IMR-90 (cell line): ENCODE measurements around the gene ZFHX3. TPM values are rescaled to one million over a fixed set of nuclear protein-coding genes. Genes with fewer than 3 reads are reported as not detected.

ENCODE experiments used
- ATAC-seq: fragments of 200-7000 bp; cut with Tn5 transposase; 2 replicates; pipeline ENCODE4 v1.9.1; 2020; ENCODE audit warnings: low read depth, mild to moderate bottlenecking, moderate library complexity
- BruUV-seq: library from RNA; stranded (reverse); fragments of 400-500 nt; replicated peaks from 2 replicates; lab custom pipeline; 2021; lab: Mats Ljungman, UMichigan
- CTCF ChIA-PET: fragments of 300-600 bp; formaldehyde crosslinking; extraction: SDS; loops from one replicate; lab custom pipeline; 2021; ENCODE audit warnings: antibody characterized with exemption; lab: Yijun Ruan, JAX
- POLR2A ChIA-PET: fragments of 300-600 bp; sonication (Branson Sonifier 250); formaldehyde crosslinking; loops from one replicate; lab custom pipeline; 2022; ENCODE audit warnings: antibody characterized with exemption; ENCODE audit not compliant: unreplicated experiment; lab: Charles Lee
- DNase-seq: peaks from one replicate; pipeline ENCODE4 v3.0.0; 2013
- H2AFZ ChIP-seq: replicated peaks from 2 replicates; pipeline ENCODE3; 2013; ENCODE audit warnings: low read length, mild to moderate bottlenecking; ENCODE audit not compliant: poor library complexity
- H2AK5ac ChIP-seq: 2 replicates; pipeline ENCODE4 v1.6.1; 2013; ENCODE audit warnings: low read depth, low read length, inconsistent platforms
- H2AK9ac ChIP-seq: replicated peaks from 2 replicates; pipeline ENCODE3; 2013; ENCODE audit warnings: mild to moderate bottlenecking, low read depth, low read length, moderate library complexity; ENCODE audit not compliant: poor library complexity
- H2BK120ac ChIP-seq: 2 replicates; pipeline ENCODE4 v1.6.1; 2013; ENCODE audit warnings: low read depth, low read length, inconsistent platforms
- H2BK15ac ChIP-seq: 3 replicates; pipeline ENCODE4 v1.6.1; 2013; ENCODE audit warnings: low read depth, low read length, inconsistent platforms
- H2BK20ac ChIP-seq: 2 replicates; pipeline ENCODE4 v1.6.1; 2013; ENCODE audit warnings: low read depth, mild to moderate bottlenecking, inconsistent platforms, low read length, moderate library complexity
- H2BK5ac ChIP-seq: 2 replicates; pipeline ENCODE4 v1.6.1; 2013; ENCODE audit warnings: mild to moderate bottlenecking, low read depth, low read length, inconsistent platforms; ENCODE audit not compliant: poor library complexity, severe bottlenecking
- H3K14ac ChIP-seq: replicated peaks from 2 replicates; pipeline ENCODE4 v1.6.1; 2013; ENCODE audit warnings: low read depth, low read length, inconsistent platforms
- H3K18ac ChIP-seq: 2 replicates; pipeline ENCODE4 v1.6.1; 2013; ENCODE audit warnings: low read depth, low read length, control low read depth
- H3K23ac ChIP-seq: 2 replicates; pipeline ENCODE4 v1.6.1; 2013; ENCODE audit warnings: low read depth, low read length, inconsistent platforms
- H3K27ac ChIP-seq: 2 replicates; pipeline ENCODE4 v1.5.1; 2013; ENCODE audit warnings: mild to moderate bottlenecking, control low read depth, low read length; ENCODE audit not compliant: insufficient read depth
- H3K27me3 ChIP-seq: 2 replicates; pipeline ENCODE4 v1.6.1; 2013; ENCODE audit warnings: low read length; ENCODE audit not compliant: control insufficient read depth, insufficient read depth
- H3K36me3 ChIP-seq: 2 replicates; pipeline ENCODE4 v1.6.1; 2013; ENCODE audit warnings: low read length, mixed read lengths; ENCODE audit not compliant: control insufficient read depth, insufficient read depth
- H3K4ac ChIP-seq: 2 replicates; pipeline ENCODE4 v1.6.1; 2013; ENCODE audit warnings: low read depth, low read length, inconsistent platforms
- H3K4me1 ChIP-seq: 2 replicates; pipeline ENCODE4 v1.6.1; 2013; ENCODE audit warnings: low read length, mixed read lengths; ENCODE audit not compliant: control insufficient read depth, insufficient read depth
- H3K4me2 ChIP-seq: 2 replicates; pipeline ENCODE4 v1.6.1; 2013; ENCODE audit warnings: low read depth, mild to moderate bottlenecking, control low read depth, low read length, moderate library complexity
- H3K4me3 ChIP-seq: 2 replicates; pipeline ENCODE4 v1.5.1; 2013; ENCODE audit warnings: low read depth, mild to moderate bottlenecking, control low read depth, low read length, moderate library complexity; ENCODE audit not compliant: insufficient read depth
- H3K56ac ChIP-seq: 2 replicates; pipeline ENCODE4 v1.6.1; 2013; ENCODE audit warnings: low read length, inconsistent platforms; ENCODE audit not compliant: insufficient read depth; ENCODE audit errors: extremely low read depth
- H3K79me1 ChIP-seq, 2 experiments: 2 replicates each; pipeline ENCODE4 v1.6.1; 2013; ENCODE audit warnings: low read length in 2 of 2, inconsistent platforms in 1 of 2, low read depth in 1 of 2
- H3K9ac ChIP-seq: 2 replicates; pipeline ENCODE4 v1.6.1; 2013; ENCODE audit warnings: low read depth, low read length, control low read depth
- H3K9me1 ChIP-seq: 2 replicates; pipeline ENCODE4 v1.6.1; 2013; ENCODE audit warnings: low read length, inconsistent platforms; ENCODE audit not compliant: insufficient read depth
- H3K9me3 ChIP-seq: 2 replicates; pipeline ENCODE4 v1.6.1; 2013; ENCODE audit warnings: low read length; ENCODE audit not compliant: control insufficient read depth, insufficient read depth
- H4K20me1 ChIP-seq: 2 replicates; pipeline ENCODE4 v1.6.1; 2013; ENCODE audit warnings: low read length, inconsistent platforms; ENCODE audit not compliant: insufficient read depth
- H4K5ac ChIP-seq: 2 replicates; pipeline ENCODE4 v1.6.1; 2013; ENCODE audit warnings: mild to moderate bottlenecking, low read depth, low read length, control low read depth
- H4K8ac ChIP-seq, 2 experiments: 2 replicates each; pipeline ENCODE4 v1.6.1; 2013; ENCODE audit warnings: low read depth in 2 of 2, low read length in 2 of 2, control low read depth in 1 of 2, inconsistent platforms in 1 of 2
- H4K91ac ChIP-seq: 2 replicates; pipeline ENCODE4 v1.6.1; 2013; ENCODE audit warnings: low read depth, low read length, inconsistent platforms; ENCODE audit not compliant: insufficient read depth
- BHLHE40 ChIP-seq: fragments of 150-350 bp; IDR thresholded peaks from 2 replicates; pipeline ENCODE4 v1.6.1; 2016; ENCODE audit warnings: mild to moderate bottlenecking, low read depth, low read length
- CEBPB ChIP-seq: IDR thresholded peaks from 2 replicates; pipeline ENCODE4 v1.6.1; 2012; ENCODE audit warnings: low read depth, low read length, improper control_type of control experiment
- CHD1 ChIP-seq: IDR thresholded peaks from 2 replicates; pipeline ENCODE4 v1.6.1; 2012; ENCODE audit warnings: low read depth, low read length, improper control_type of control experiment
- ELK1 ChIP-seq: fragments of 150-350 bp; IDR thresholded peaks from 2 replicates; pipeline ENCODE4 v1.6.1; 2016; ENCODE audit warnings: low read depth, mild to moderate bottlenecking, low read length, moderate library complexity, borderline replicate concordance
- FOS ChIP-seq: fragments of 150-350 bp; IDR thresholded peaks from 2 replicates; pipeline ENCODE4 v1.6.1; 2016; ENCODE audit warnings: low read depth, low read length
- MAFK ChIP-seq: IDR thresholded peaks from 2 replicates; pipeline ENCODE4 v1.6.1; 2012; ENCODE audit warnings: low read depth, low read length, improper control_type of control experiment
- MAZ ChIP-seq: IDR thresholded peaks from 2 replicates; pipeline ENCODE4 v1.6.1; 2012; ENCODE audit warnings: low read depth, mild to moderate bottlenecking, low read length, improper control_type of control experiment, moderate library complexity, borderline replicate concordance
- MXI1 ChIP-seq: IDR thresholded peaks from 2 replicates; pipeline ENCODE4 v1.6.1; 2012; ENCODE audit warnings: low read depth, mild to moderate bottlenecking, low read length, moderate library complexity, borderline replicate concordance
- NFE2L2 ChIP-seq: fragments of 150-350 bp; IDR thresholded peaks from 2 replicates; pipeline ENCODE4 v1.6.1; 2016; ENCODE audit warnings: low read depth, mild to moderate bottlenecking, low read length
- POLR2A ChIP-seq: IDR thresholded peaks from 2 replicates; pipeline ENCODE4 v1.6.1; 2012; ENCODE audit warnings: mild to moderate bottlenecking, low read depth, low read length
- RAD21 ChIP-seq: IDR thresholded peaks from 2 replicates; pipeline ENCODE4 v1.6.1; 2012; ENCODE audit warnings: low read length, improper control_type of control experiment
- RCOR1 ChIP-seq: IDR thresholded peaks from 2 replicates; pipeline ENCODE4 v1.6.1; 2012; ENCODE audit warnings: mild to moderate bottlenecking, low read length, improper control_type of control experiment; ENCODE audit not compliant: insufficient replicate concordance
- RFX5 ChIP-seq: IDR thresholded peaks from 2 replicates; pipeline ENCODE4 v1.8.0; 2012; ENCODE audit warnings: low read depth, mild to moderate bottlenecking, low read length, moderate library complexity
- SMC3 ChIP-seq: fragments of 150-350 bp; IDR thresholded peaks from 2 replicates; pipeline ENCODE4 v1.6.1; 2016; ENCODE audit warnings: low read depth, mild to moderate bottlenecking, antibody characterized with exemption, low read length, moderate library complexity
- USF2 ChIP-seq: fragments of 150-350 bp; IDR thresholded peaks from 2 replicates; pipeline ENCODE4 v1.6.1; 2017; ENCODE audit warnings: mild to moderate bottlenecking, antibody characterized with exemption, low read length, low read depth
- WGBS, 2 experiments: methylation state at CpG; one replicate each; pipeline versions ENCODE4 v1.1.5 to v1.1.7; 2013; ENCODE audit warnings: missing lambda C conversion rate in 2 of 2; ENCODE audit not compliant: insufficient read length in 1 of 2; ENCODE audit errors: extremely low coverage in 2 of 2; 5-methylcytosine and 5-hydroxymethylcytosine counted together
- dilution Hi-C: fragments of 300-500 bp; cut with HindIII; formaldehyde crosslinking; loops from one replicate; pipeline ENCODE4 v1.14.3; 2018; ENCODE audit warnings: low sequenced_read_pairs; ENCODE audit not compliant: unreplicated experiment
- in situ Hi-C: fragments of 300-500 bp; cut with MboI; formaldehyde crosslinking; loops from 3 replicates; pipeline ENCODE4 v1.14.3; 2019; ENCODE audit warnings: low sequenced_read_pairs, inconsistent platforms, mixed read lengths
- intact Hi-C: fragments of 100-400 bp; cut with micrococcal nuclease; formaldehyde crosslinking; loops from 2 replicates; pipeline ENCODE4 v1.10.0; 2022
- polyA plus RNA-seq, 3 experiments: library from polyadenylated mRNA; depleted of rRNA; stranded (reverse); fragments of >200 nt; gene quantifications; 2 replicates each; pipeline ENCODE4 v1.2.3, GENCODE V29; 2012; ENCODE audit warnings: low replicate concordance in 1 of 3
- total RNA-seq: library from RNA; depleted of rRNA; stranded (reverse); fragments of >200 nt; gene quantifications from 2 replicates; pipeline ENCODE4 v1.2.3, GENCODE V29; 2012
- TF ChIP-seq, protein P1 (sequence below): conservative IDR thresholded peaks from 2 replicates; pipeline ENCODE4 v1.5.1; 2012; ENCODE audit warnings: mild to moderate bottlenecking, low read depth, low read length, improper control_type of control experiment

The ZFHX3 gene
- total and polyA plus RNA-seq, 2 of the 4 experiments (the other 2 are of a cell fraction), result 1.4 to 1.7 TPM

DNA sequence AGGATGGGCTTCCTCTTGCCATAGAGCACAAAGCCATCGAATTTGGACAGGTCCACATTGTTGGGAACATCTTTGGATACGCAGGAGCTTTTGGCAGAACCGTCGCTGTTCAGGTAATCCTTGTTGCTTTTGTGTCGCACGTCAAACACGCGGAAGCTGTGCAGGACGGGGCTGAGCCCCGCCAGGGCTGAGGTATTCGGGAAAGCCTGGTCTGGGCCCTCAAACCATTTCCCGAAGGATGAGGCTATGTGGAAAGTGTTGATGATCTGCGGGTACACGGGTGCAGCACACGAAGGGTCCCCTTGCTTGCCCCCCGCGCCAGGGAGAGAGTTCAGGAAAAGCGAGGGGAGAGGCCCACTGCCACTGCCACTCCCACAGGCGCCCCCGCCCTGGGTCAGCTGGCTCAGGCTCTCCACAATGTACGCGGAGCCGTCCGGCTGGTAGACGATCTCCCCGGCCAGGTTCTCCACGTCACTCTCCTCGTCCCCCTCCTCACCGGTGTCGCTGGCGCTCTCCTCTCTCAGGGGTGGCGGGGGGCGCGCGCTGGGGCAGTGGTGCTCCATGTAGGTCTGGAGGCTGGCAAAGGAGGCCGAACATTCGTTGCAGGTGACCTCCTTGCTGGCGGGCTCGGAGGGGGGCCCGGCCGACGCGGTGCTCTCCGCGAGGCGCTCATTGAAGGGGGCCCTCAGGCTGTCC, 88.5 kb downstream of the ZFHX3 start:
- Histone ChIP-seq H3K56ac (no peak overlapping the region), H3K9me3 (no peaks in the 10 kb centered on the region), H3K23ac (no peak overlapping the region), H3K14ac (no peak overlapping the region), H2AK9ac (no peak overlapping the region), H2BK5ac (no peak overlapping the region), H3K4me3 (no peak overlapping the region), H3K4me2 (no peak overlapping the region), H3K9ac (no peak overlapping the region), H3K27ac (no peak overlapping the region), H4K8ac (no peak overlapping the region), H3K18ac (no peak overlapping the region), H3K9me1 (peaks cover 5% of the 10 kb centered on the region; the same call in 1 of the 2 replicates), H3K4ac (no peak overlapping the region), H3K79me1 (peaks cover 20 to 69% of the 10 kb centered on the region in 2 experiments), H2AK5ac (no peak overlapping the region), H4K5ac (no peak overlapping the region), H2BK15ac (no peak overlapping the region), H2BK120ac (no peak overlapping the region), H2BK20ac (no peak overlapping the region), H4K20me1 (peaks cover 21% of the 10 kb centered on the region), H3K4me1 (peaks cover 2% of the 10 kb centered on the region), H4K91ac (no peak overlapping the region), H3K36me3 (peaks cover 24% of the 10 kb centered on the region), H2AFZ (no peak overlapping the region), H3K27me3 (no peaks in the 10 kb centered on the region)
- no peak for TF ChIP-seq RFX5
- no peak for TF ChIP-seq MAFK
- no peak for TF ChIP-seq ELK1
- TF ChIP-seq NFE2L2, result no peak
- no peak for TF ChIP-seq SMC3
- TF ChIP-seq, protein P1, sequence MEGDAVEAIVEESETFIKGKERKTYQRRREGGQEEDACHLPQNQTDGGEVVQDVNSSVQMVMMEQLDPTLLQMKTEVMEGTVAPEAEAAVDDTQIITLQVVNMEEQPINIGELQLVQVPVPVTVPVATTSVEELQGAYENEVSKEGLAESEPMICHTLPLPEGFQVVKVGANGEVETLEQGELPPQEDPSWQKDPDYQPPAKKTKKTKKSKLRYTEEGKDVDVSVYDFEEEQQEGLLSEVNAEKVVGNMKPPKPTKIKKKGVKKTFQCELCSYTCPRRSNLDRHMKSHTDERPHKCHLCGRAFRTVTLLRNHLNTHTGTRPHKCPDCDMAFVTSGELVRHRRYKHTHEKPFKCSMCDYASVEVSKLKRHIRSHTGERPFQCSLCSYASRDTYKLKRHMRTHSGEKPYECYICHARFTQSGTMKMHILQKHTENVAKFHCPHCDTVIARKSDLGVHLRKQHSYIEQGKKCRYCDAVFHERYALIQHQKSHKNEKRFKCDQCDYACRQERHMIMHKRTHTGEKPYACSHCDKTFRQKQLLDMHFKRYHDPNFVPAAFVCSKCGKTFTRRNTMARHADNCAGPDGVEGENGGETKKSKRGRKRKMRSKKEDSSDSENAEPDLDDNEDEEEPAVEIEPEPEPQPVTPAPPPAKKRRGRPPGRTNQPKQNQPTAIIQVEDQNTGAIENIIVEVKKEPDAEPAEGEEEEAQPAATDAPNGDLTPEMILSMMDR, result no peak
- no peak for TF ChIP-seq USF2
- no peak for TF ChIP-seq FOS
- no peak for TF ChIP-seq MAZ
- TF ChIP-seq CEBPB, result no peak
- TF ChIP-seq BHLHE40, result no peak
- no peak for TF ChIP-seq RCOR1
- TF ChIP-seq CHD1, result no peak
- TF ChIP-seq MXI1, result no peak
- no peak for TF ChIP-seq RAD21
- no peak for TF ChIP-seq POLR2A
- DNase-seq (no peak), ATAC-seq (no peak)
- ChIA-PET CTCF (no interaction called here), POLR2A (no interaction called here)
- dilution Hi-C loops (no loop called here), intact Hi-C loops (no loop called here), in situ Hi-C loops (no loop called here)
- 94% methylated on average over 2 of the region's 46 CpGs; no CpG with 5 or more reads in 1 of the 2 experiments for WGBS, 2 experiments
- no TSS peak for BruUV-seq
